Tibial nerve (tissue), 3 donors: Measurements from ENCODE around the gene RAB42.

Experiments used
- CTCF ChIP-seq, 5 experiments: fragments of 200-600 bp in 3 of 5; fragments of 450-650 bp in 2 of 5; sonication (generic) in 3 of 5; IDR thresholded peaks; one replicate each; pipeline ENCODE4 v1.5.1; 2016 to 2019; ENCODE audit warnings: antibody characterized with exemption in 5 of 5, mild to moderate bottlenecking in 3 of 5, moderate library complexity in 2 of 5
- POLR2A ChIP-seq, 2 donors: fragments of 450-650 bp; IDR thresholded peaks; one replicate each; pipeline ENCODE4 v1.6.1; 2017; ENCODE audit warnings: antibody characterized with exemption in 2 of 2, mild to moderate bottlenecking in 2 of 2, moderate library complexity in 2 of 2

GRCh38 chr1:28631713-28632112 is 39.6 kb downstream of the RAB42 start:
- TF ChIP-seq CTCF (IDR thresholded peaks at IDR 0.05) = no peak
- no peak for TF ChIP-seq POLR2A (IDR thresholded peaks at IDR 0.05)
